Tongue (tissue), 2 donors: ENCODE results near the gene KRTAP13-4. TPM values are rescaled to one million over a fixed set of nuclear protein-coding genes. Genes with fewer than 3 reads are reported as not detected.

Experiments
- DNase-seq: peaks from one replicate; pipeline ENCODE4 v3.0.0-alpha.2; 2015
- total RNA-seq: library from RNA; depleted of rRNA; stranded (reverse); fragments of >200 nt; gene quantifications from one replicate; pipeline ENCODE4 v1.2.3, GENCODE V29; 2014

Gene KRTAP13-4, protein sequence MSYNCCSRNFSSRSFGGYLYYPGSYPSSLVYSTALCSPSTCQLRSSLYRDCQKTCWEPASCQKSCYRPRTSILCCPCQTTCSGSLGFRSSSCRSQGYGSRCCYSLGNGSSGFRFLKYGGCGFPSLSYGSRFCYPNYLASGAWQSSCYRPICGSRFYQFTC
- total RNA-seq = not detected

DNA sequence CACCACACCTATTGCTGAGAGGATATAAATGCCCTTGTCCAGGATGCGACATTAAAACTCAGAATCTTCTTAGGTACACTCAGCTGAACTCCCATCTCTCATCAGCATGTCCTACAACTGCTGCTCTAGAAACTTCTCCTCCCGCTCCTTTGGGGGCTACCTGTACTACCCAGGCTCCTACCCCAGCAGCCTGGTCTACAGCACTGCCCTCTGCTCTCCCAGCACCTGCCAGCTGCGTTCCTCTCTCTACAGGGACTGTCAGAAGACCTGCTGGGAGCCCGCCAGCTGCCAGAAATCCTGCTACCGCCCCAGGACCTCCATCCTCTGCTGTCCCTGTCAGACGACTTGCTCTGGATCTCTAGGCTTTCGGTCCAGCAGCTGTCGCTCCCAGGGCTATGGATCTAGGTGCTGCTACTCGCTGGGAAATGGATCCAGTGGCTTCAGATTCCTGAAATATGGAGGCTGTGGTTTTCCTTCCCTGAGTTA is at the start of gene KRTAP13-4:
TSS of gene KRTAP13-4 (plus strand) at position 51 of the 486 bp plus-strand sequence. CDS start at position 107, 56 bp downstream.
- DNase-seq = no peak

- DNase-seq = no peak
Measured at GRCh38 chr21:30382201-30382600, 47.8 kb upstream of the KRTAP13-4 start.

DNA sequence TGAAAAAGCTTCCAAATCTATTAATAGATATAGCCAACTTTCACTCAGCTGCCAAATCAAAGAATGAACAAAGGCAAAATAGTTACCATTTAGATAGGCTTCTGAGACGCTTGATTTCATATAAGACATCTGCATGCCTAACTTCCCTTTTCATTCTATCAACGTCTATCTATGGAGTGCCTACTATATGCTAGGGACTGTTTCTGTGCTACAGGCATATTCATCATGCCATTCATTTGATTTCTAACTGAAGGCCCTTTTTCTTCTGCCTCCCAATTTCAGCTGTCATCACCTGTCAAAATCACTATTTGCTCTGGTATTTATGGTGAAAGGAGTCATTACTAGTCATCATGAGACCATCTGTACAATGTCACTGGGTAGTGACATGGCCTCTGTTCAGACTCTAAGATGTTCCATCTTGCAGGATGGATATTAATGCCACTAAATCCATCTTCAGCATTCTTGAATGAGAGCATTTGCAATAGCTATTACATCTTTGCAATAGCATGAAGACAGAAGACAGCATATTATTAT is 38.5 kb upstream of the KRTAP13-4 start:
- peak; percentile 37 for DNase-seq

DNA sequence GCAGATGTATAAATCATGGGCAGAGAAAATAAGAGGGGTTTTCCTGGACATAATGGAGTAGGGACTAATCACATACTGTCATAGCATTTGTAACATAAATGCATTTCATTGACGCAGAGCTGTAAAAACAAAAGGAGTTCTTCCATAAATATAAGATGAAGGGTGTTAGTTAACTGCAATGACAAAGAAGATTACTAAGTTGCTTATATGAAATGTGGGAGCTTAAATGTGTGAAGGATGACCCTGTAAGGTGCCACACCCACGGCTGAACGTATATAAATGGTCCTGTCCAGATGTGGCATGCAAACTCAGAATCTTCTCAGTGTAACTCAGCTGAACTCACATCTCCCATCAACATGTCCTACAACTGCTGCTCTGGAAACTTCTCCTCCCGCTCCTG is 34.3 kb upstream of the KRTAP13-4 start, which contains the start of gene KRTAP13-1:
TSS of gene KRTAP13-1 (plus strand) at position 301 of the 400 bp plus-strand sequence. CDS start at position 357, 56 bp downstream.
- DNase-seq = no peak

DNA sequence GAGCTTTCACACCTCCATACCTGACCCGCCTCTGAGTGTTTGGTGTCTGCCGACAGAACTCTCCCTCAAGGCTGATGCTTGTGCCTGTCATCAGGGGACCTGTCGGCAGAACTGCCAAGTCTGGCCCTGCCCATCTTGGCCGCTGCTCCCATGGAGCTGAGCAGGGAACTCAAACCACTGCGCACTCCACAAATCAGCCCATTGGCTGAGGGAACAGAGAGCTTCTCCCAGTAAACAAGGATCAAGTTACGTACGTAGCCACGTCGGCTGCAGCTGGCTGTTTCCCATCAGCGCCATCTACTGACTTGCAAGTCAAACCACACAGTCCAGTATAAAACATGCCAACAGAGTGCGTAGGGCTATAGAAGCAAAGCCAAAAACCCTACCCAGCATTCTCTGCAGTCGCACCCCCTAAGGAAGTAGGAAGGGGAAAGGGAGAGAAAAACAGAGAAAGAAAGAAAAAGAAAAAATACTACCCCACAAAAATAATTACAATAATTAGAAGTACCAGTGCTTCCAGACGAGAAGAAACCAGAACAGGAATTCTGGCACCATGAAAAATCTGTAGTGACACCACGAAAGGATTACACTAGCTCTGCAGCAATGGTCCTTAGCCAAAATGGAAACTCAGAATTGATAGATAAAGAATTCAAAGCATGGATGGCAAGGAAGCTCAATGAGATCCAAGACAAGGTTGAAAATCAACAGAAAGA is 21.1 kb upstream of the KRTAP13-4 start:
- peak; percentile 24 for DNase-seq

GRCh38 chr21:30415993-30416392 is 14.0 kb upstream of the KRTAP13-4 start:
- no peak for DNase-seq

DNA sequence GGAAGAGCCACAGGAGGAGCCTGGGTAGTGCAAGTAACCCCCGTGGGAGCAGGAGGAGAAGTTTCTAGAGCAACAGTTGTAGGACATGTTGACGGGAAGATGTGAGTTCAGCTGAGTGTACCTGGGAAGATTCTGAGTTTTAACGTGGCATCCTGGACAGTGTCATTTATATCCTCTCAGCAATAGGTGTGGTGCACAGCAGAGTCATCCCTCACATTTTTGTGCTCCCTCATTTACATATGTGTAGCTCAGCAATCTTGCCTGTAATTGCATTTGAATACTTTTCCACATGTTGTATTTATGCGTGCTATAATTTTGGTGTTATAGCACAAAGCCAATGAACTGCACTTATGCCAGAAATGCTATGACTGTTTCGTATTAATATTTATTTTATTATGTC is 4.2 kb upstream of the KRTAP13-4 start, which contains the start of gene KRTAP13-3:
TSS of gene KRTAP13-3 (minus strand) at position 101 of the 400 bp plus-strand sequence. CDS start at position 87, 14 bp downstream.
- no peak for DNase-seq

- no peak for DNase-seq
Measured at GRCh38 chr21:30426731-30427130, 3.3 kb upstream of the KRTAP13-4 start.

- peak; percentile 30 for DNase-seq
Measured at GRCh38 chr21:30434033-30434631, 4.1 kb downstream of the KRTAP13-4 start.

GRCh38 chr21:30437010-30437565 is 7.1 kb downstream of the KRTAP13-4 start:
- no peak for DNase-seq

DNA sequence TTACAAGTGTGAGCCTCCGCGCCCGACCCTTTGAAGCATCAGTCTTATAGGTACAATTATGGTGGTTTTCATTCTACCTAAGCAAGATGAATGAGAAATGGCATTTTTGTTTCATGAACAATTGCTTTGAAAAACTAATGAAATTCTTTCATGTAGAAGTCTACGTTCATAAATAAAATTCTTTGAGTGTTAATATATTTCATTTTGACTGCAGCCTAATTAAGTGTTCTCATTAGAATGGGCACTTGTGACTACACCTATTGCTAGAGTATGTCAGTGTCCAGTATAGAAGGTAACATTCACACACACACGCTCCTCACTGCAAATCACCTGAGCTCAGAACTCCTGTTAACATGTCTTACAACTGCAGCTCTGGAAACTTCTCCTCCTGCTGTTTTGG is 10.0 kb downstream of the KRTAP13-4 start, which contains the start of gene KRTAP15-1:
TSS of gene KRTAP15-1 (plus strand) at position 301 of the 400 bp plus-strand sequence. CDS start at position 354, 53 bp downstream.
- DNase-seq = no peak

GRCh38 chr21:30443226-30443625 is 13.2 kb downstream of the KRTAP13-4 start:
- DNase-seq = no peak

GRCh38 chr21:30444204-30444603 is 14.2 kb downstream of the KRTAP13-4 start:
- no peak for DNase-seq

- DNase-seq = no peak
Measured at GRCh38 chr21:30447056-30447455, 17.0 kb downstream of the KRTAP13-4 start.

GRCh38 chr21:30448514-30448913 is 18.5 kb downstream of the KRTAP13-4 start:
- no peak for DNase-seq

GRCh38 chr21:30463713-30464112 is 33.7 kb downstream of the KRTAP13-4 start:
- DNase-seq = no peak

DNA sequence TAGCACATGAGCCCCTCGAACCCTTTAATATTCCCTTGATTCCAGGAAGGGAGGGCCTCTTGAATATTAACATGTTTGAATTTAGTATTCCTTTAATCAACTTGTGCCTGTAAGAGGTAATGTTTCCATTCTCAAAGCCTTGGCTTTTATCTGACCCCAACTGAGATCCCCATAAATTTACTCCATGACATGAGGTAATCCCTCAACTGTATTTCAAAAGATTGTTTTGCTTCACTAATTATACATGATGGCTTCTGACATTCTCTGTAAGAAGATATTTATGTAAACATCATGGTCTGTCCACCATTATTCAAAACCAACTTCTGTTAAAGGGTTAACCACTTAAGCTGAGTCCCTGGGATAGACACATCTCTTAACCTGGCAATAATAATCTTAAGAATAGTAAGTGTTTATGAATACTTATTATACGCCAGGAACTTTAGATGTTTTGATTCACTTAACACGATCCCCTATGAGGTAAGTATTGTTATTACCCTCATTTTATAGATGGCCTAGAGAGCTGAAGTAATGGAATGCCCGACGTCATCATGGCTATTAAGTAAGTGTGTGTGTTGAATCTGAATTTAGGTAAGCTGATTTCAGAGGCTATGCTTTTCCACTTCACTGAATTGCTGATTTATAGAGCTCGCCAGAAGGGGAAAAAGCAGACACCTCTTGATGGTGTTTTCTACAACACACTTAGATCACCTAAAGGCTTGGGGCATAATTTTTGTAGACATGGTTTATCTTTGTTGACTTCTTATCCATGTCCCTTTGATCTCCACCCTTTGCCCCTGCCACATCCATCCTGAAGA is 39.1 kb downstream of the KRTAP13-4 start:
- no peak for DNase-seq

- peak; percentile 51 for DNase-seq
Measured at GRCh38 chr21:30478004-30478403, 48.0 kb downstream of the KRTAP13-4 start.

DNA sequence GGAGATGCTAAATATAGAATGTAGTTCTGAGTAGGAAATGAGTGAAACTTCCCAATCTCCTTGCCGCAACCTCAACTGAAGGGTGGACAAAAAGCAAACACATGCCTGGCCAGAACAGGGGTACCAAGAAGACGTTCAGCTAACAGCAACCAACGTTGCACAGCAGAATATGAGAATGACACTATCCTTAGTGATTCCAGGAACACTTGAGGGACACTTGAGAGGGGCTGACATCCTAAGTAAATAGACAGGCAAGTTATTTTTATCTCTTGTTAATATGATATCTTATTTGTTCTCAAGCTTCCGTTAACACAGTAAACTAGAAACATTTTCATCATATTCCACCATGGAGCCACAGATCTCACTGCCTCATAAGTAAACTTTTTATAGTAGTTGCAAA is 49.2 kb downstream of the KRTAP13-4 start:
- peak; percentile 10 for DNase-seq

GRCh38 chr21:30480145-30480544 is 50.1 kb downstream of the KRTAP13-4 start, which contains the start of gene KRTAP19-1:
TSS of gene KRTAP19-1 (minus strand) at chr21:30480367. CDS start at chr21:30480317, 50 bp downstream.
- no peak for DNase-seq
